Stimulated activated CD4-positive, alpha-beta T cell treated with anti-CD3 and anti-CD28 coated beads, Interleukin-1b, Interleukin-23, amount 100 ng/mL, for 48 hours (primary cell): ENCODE data around the gene EIF2S3.
A peak's percentile ranks its signal among the peaks of the same experiment; 100 is the strongest.
"Not testable (repeated sequence)": the region's sequence is repeated elsewhere in the genome, so short reads cannot be mapped to it uniquely, and the experiment has no call there.

Experiments
- DNase-seq: peaks from one replicate; pipeline ENCODE4 v3.0.0-alpha.2; 2020

Gene EIF2S3

DNA sequence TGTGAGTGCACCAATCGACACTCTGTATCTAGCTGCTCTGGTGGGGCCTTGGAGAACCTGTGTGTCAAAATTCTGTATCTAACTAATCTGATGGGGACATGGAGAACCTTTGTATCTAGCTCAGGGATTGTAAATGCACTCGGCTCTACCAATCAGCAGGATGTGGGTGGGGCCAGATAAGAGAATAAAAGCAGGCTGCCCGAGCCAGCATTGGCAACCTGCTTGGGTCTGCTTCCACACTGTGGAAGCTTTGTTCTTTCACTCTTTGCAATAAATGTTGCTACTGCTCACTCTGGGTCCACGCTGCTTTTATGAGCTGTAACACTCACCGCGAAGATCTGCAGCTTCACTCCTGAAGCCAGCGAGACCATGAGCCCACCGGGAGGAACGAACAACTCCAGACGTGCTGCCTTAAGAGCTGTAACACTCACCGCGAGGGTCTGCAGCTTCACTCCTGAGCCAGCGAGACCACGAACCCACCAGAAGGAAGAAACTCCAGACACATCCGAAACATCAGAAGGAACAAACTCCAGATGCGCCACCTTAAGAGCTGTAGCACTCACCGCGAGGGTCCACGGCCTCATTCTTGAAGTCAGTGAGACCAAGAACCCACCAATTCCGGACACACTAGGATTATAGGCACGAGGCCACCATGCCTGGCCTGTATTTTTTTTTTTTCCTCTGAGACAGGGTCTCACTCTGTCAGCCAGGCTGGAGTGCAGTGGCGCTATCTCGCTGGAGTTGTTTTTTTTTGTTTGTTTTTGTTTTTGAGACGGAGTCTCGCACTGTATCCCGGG, 4.0 kb upstream of the EIF2S3 start:
- not testable (repeated sequence) for DNase-seq

DNA sequence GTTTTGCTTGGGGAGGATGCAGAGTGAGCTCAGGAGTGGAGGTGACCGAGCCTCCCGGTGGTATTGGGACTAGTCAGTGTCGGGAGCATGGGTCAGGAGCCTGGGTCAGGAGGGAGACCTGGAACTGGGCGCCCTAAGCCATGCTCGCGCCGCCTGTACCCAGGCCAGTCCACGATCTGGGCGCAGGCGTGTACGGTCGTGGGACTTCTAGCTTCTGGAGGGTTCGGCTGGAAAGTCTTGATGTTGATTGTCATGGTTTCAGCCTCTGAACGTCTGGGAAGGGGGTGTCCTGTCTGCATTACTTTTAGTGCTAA, 244 bp downstream of the EIF2S3 start:
- no peak for DNase-seq

GRCh38 chrX:24063488-24063887, 8.7 kb downstream of the EIF2S3 start:
- no peak for DNase-seq

DNA sequence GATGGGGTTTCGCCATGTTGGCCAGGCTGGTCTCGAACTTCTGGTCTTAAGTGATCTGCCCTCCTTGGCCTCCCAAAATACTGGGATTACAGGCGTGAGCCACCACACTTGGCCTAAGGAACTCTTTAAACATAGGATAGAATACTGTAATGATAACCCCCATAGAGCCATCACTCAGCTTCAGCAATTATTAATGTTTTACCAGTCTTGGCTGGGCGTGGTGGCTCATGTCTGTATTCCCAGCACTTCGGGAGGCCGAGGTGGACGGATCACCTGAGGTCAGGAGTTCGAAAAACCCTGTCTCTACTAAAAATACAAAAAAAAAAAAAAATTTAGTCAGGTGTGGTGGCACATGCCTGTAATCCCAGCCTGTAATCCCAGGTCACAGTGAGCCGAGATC, 15.1 kb downstream of the EIF2S3 start:
- no peak for DNase-seq

DNA sequence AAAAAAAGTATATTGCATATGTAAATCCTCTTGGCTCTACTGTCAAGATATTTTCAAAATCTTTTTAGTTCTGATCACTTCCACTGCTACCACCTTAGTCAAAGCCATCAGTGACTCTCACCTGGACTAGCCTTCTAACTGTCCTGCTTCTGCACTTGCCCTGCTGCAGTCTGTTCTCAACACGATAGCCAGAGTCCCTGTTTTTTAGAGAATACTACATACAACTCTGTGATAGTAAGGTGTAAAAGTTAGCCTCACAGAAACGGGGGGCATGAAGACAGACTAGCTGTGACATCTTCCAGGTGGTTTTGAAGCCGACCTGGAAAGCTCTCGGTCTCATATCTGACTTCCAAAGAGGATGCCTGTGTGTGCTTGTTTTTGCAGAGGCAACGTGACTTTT, 24.7 kb downstream of the EIF2S3 start:
- no peak for DNase-seq

DNA sequence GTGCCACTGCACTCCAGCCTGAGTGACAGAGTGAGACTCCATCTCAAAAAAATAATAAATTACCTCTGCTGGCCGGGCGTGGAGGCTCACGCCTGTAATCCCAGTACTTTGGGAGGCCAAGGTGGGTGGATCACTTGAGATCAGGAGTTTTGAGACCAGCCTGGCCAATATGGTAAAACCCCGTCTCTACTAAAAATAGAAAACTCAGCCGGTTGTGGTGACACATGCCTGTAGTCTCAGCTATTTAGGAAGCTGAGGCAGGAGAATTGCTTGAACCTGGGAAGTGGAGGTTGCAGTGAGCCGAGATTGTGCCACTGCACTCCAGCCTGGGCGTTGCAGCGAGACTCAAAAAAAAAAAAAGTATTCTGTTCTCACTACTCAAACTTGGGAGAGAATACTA, 25.5 kb downstream of the EIF2S3 start:
- DNase-seq: peak; percentile 10

DNA sequence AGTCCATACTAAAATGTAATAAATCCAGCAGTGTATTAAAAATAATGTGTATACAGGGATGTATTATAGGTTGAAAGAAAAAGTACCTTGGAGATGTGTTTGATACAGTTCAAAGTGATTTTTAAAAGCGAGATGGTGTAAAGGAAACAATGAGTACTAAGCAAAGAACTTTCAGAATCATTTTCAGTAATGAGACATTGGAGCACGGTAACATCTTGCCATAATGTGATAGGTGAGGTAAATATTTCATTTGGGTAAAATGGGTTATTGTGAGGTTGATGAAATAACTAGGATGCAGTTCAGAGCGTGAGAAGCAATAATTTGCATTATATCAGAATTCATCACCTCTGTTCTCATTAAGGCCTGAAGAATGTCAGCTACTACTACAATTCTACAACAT, 25.9 kb downstream of the EIF2S3 start:
- DNase-seq: no peak

DNA sequence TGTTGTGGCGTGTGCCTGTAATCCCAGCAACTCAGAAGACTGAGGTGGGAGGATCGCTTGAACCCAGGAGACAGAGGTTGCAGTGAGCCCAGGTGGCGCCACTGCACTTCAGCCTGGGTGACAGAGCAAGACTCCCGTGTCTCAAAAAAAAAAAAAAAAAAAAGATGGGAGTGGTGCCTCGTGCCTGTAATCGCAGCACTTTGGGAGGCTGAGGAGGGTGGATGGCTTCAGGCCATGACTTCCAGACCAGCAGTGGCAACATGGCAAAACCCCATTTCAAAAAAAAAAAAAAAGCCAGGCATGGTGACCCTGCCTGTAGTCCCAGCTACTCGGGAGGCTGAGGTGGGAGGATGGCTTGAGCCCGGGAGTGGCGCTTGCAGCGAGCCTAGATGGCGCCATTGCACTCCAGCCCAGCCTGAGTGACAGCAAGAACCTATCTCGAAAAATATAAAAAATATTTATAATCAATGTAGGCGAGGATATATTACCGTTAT, 27.0 kb downstream of the EIF2S3 start:
- DNase-seq: peak; percentile 51

DNA sequence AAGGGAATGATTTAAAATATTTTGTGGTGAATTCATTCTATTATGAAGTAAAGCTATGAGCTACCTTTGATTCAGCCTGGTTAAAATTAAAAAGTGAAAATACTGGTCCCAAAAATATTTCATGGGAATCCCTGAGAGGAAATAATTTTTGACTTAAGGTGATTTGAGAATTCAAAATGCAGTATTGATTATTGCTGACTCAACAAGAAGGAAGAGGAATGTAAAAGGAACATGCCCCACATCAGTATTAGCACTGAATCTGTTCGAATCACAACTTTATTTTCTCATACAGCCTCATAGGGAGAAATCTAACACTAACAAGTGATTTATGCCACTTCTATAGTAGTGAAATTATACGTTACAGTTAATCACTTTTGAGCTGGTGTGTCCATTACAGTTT, 27.7 kb downstream of the EIF2S3 start:
- DNase-seq: no peak

- no peak for DNase-seq
These were observed 30.3 kb downstream of the EIF2S3 start for GRCh38 chrX:24085101-24085500.

GRCh38 chrX:24090300-24091200, 35.8 kb downstream of the EIF2S3 start:
- no peak for DNase-seq

DNA sequence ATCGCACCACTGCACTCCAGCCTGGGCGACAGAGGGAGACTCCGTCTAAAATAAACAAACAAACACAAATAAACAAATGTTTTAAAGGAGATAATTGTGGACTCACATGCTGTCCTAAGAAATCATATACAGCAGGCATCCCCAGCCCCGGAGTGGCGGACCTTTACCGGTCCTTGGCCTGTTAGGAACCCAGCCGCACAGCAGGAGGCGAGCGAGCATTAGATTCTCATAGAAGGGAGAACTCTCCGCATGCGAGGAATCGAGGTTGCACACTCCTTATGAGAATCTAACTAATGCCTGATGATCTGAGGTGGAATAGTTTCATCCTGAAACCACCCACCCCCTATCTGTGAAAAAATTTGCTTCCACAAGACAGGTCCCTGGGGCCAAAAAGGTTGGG, 39.0 kb downstream of the EIF2S3 start:
- no peak for DNase-seq

GRCh38 chrX:24097741-24098260, 43.0 kb downstream of the EIF2S3 start:
- no peak for DNase-seq

- DNase-seq: no peak
These were observed 44.2 kb downstream of the EIF2S3 start for GRCh38 chrX:24098932-24099331.

- no peak for DNase-seq
These were observed 44.6 kb downstream of the EIF2S3 start for GRCh38 chrX:24099394-24099793.

DNA sequence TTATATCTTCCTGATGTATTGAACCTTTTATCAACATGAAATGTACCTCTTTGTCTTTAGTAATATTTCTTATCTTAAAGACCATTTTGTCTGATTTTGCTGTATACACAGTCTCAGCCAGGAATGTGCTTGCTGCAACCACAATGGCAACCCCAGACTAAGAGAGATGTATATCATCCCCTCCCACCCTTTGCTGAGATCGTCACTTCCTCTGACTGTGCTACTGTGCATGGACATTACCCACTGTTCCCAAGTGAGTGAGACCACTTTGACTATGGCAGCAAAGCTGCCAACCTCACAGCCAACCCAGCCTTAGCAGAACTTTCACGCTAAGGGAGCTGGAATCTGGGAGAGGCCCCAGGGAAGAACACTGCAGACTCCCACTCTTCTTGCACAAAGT, 46.0 kb downstream of the EIF2S3 start:
- no peak for DNase-seq

DNA sequence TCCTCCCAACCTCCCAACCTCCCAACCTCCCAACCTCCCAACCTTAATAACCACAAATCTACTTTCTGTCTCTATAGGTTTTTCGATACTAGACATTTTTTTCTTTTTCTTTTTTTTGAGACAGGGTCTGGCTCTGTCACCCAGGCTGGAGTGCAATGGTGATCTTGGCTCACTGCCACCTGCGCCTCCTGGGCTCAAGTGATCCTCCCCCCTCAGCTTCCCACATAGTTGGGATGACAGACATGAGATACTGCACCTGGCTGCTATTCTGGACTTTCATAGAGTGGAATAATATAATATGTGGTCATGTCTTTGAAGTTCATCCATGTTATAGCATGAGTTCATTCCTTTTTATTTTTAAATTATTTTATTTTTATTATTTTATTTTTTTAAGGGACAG, 55.3 kb downstream of the EIF2S3 start:
- no peak for DNase-seq

- no peak for DNase-seq
These were observed 58.4 kb downstream of the EIF2S3 start for GRCh38 chrX:24113181-24113580.

- no peak for DNase-seq
These were observed 62.5 kb downstream of the EIF2S3 start for GRCh38 chrX:24117258-24117657.

GRCh38 chrX:24124244-24124799, 69.6 kb downstream of the EIF2S3 start:
- DNase-seq: no peak

DNA sequence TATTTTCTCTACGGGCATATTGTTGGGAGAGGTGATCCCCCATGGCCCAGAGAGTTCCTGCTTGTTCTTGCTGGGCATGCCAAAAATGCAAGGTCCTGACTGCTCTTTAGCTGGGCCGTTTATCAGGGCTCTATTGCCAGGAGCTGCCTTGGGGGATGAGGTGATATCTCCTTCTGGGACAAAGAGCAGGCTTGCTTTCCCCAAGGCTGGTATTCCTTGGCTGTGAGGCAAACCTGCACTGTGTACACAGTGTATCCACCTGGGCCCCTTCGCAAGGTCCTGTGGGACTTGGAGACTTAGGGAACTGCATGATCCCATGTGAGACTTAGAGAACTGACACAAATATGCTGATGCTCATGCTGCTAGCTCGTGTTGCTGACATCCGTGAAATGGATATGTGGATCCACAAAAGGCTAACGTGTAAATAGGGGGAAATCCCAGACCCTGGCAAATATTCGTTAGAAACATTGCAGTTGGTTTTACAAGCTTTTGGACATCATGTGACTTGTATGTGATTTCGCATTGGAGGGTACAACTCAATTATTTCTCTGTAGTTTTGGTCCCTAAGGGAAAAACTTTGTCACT, 70.4 kb downstream of the EIF2S3 start:
- no peak for DNase-seq
